Measurements from ENCODE around the gene PRAMEF33. TPM values are rescaled to one million over a fixed set of nuclear protein-coding genes. Genes with fewer than 3 reads are reported as not detected.
"Not testable (repeated sequence)": the region's sequence is repeated elsewhere in the genome, so short reads cannot be mapped to it uniquely, and the experiment has no call there.

Gene PRAMEF33
- total RNA-seq, 2 experiments from 2014 or later = not detected

DNA sequence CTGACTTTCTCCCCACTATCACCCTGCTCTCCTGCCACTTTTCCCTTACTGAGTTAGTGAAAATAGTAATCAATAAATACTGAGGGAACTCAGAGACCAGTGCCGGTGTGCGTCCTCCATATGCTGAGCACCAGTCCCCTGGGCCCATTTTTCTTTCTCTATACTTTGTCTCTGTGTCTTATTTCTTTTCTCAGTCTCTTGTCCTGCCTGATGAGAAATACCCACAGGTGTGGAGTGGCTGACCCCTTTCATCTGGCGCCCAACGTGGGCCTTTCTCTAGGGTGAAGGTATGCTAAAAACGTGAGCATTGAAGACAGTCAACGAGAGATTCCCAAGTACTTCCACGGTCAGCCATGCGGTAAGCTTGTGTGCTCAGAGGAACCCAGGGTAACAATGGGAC is 50.1 kb downstream of the PRAMEF33 start:
- H3K27me3 Mint-ChIP-seq; H3K27ac Mint-ChIP-seq; POLR2A ChIA-PET; H3K4me1 Mint-ChIP-seq; H3K4me3 Mint-ChIP-seq; H3K36me3 Mint-ChIP-seq; DNase-seq; ATAC-seq (ENCODE audit: low read depth); H3K9me3 Mint-ChIP-seq: not testable (repeated sequence)

GRCh38 chr1:13354475-13354874 is 51.1 kb downstream of the PRAMEF33 start:
- H3K27ac Mint-ChIP-seq; DNase-seq; H3K27me3 Mint-ChIP-seq; H3K4me1 Mint-ChIP-seq; H3K4me3 Mint-ChIP-seq; POLR2A ChIA-PET; ATAC-seq (ENCODE audit: low read depth); H3K36me3 Mint-ChIP-seq; H3K9me3 Mint-ChIP-seq: not testable (repeated sequence)

GRCh38 chr1:13356774-13357173 is 53.4 kb downstream of the PRAMEF33 start:
- not testable (repeated sequence) for H3K36me3 Mint-ChIP-seq; ATAC-seq (ENCODE audit: low read depth); H3K27me3 Mint-ChIP-seq

More at GRCh38 chr1:13356774-13357173, 53.4 kb downstream of the PRAMEF33 start:
- DNase-seq, H3K27ac Mint-ChIP-seq, POLR2A ChIA-PET, H3K4me1 Mint-ChIP-seq, H3K4me3 Mint-ChIP-seq, H3K9me3 Mint-ChIP-seq: not testable (repeated sequence)

Other genes with a start within 250 kb of the PRAMEF33 start
- not detected for gene PRAMEF27, start 247.0 kb upstream of the PRAMEF33 start, total RNA-seq
- gene HNRNPCL3, start 242.8 kb upstream of the PRAMEF33 start, total RNA-seq = not detected
- not detected for gene PRAMEF25, start 232.8 kb upstream of the PRAMEF33 start, total RNA-seq
- not detected for gene HNRNPCL2, start 186.7 kb upstream of the PRAMEF33 start, total RNA-seq
- gene PRAMEF26, start 147.5 kb upstream of the PRAMEF33 start, total RNA-seq = not detected
- not detected for gene HNRNPCL4, start 137.9 kb upstream of the PRAMEF33 start, total RNA-seq
- not detected for gene PRAMEF9, start 131.7 kb upstream of the PRAMEF33 start, total RNA-seq
- not detected for gene PRAMEF13, start 102.1 kb upstream of the PRAMEF33 start, total RNA-seq
- not detected for gene PRAMEF18, start 77.4 kb upstream of the PRAMEF33 start, total RNA-seq
- not detected for gene PRAMEF5, start 49.3 kb upstream of the PRAMEF33 start, total RNA-seq
- not detected for gene PRAMEF8, start 18.4 kb upstream of the PRAMEF33 start, total RNA-seq
- gene PRAMEF15, start 12.0 kb downstream of the PRAMEF33 start, total RNA-seq = not detected
- not detected for gene PRAMEF14, start 43.6 kb downstream of the PRAMEF33 start, total RNA-seq
- not detected for gene PRAMEF19, start 68.4 kb downstream of the PRAMEF33 start, total RNA-seq
- gene PRAMEF17, start 86.1 kb downstream of the PRAMEF33 start, total RNA-seq = not detected
- gene PRAMEF20, start 106.9 kb downstream of the PRAMEF33 start, total RNA-seq = not detected
- not detected for gene LRRC38, start 210.5 kb downstream of the PRAMEF33 start, total RNA-seq